T-helper 1 cell (primary cell): Measurements from ENCODE around the gene NGFR.
"Not testable (repeated sequence)": the region's sequence is repeated elsewhere in the genome, so short reads cannot be mapped to it uniquely, and the experiment has no call there.

Experiments
- DNase-seq, 5 donors: peaks; one replicate each; pipeline ENCODE4 v3.0.0-alpha.2; 2012 to 2020

Gene NGFR

GRCh38 chr17:49496867-49497147 lies 1.7 kb downstream of the NGFR start:
- no peak for DNase-seq

GRCh38 chr17:49497148-49498028 lies 2.3 kb downstream of the NGFR start:
- no peak for DNase-seq

- DNase-seq: no peak
Measured at GRCh38 chr17:49498029-49498615, 3.0 kb downstream of the NGFR start.

GRCh38 chr17:49501496-49501895 lies 6.4 kb downstream of the NGFR start:
- no peak for DNase-seq

- no peak for DNase-seq
Measured at GRCh38 chr17:49502254-49502653, 7.2 kb downstream of the NGFR start.

GRCh38 chr17:49502680-49503079 lies 7.6 kb downstream of the NGFR start:
- DNase-seq: not testable (repeated sequence)

- DNase-seq: no peak
Measured at GRCh38 chr17:49504369-49504768, 9.3 kb downstream of the NGFR start.

GRCh38 chr17:49505854-49506253 lies 10.8 kb downstream of the NGFR start:
- no peak for DNase-seq

- no peak for DNase-seq
Measured at GRCh38 chr17:49506282-49506681, 11.2 kb downstream of the NGFR start.

GRCh38 chr17:49508061-49508865 lies 13.2 kb downstream of the NGFR start:
- no peak for DNase-seq

- no peak for DNase-seq
Measured at GRCh38 chr17:49508866-49509587, 13.9 kb downstream of the NGFR start.

GRCh38 chr17:49509588-49509917 lies 14.5 kb downstream of the NGFR start:
- no peak for DNase-seq

GRCh38 chr17:49510059-49510719 lies 15.1 kb downstream of the NGFR start:
- no peak for DNase-seq

GRCh38 chr17:49510720-49511110 lies 15.6 kb downstream of the NGFR start:
- DNase-seq: no peak

- DNase-seq: no peak
Measured at GRCh38 chr17:49511810-49512209, 16.7 kb downstream of the NGFR start.

GRCh38 chr17:49512296-49513043 lies 17.4 kb downstream of the NGFR start:
- DNase-seq: no peak

- no peak for DNase-seq
Measured at GRCh38 chr17:49513044-49513395, 17.9 kb downstream of the NGFR start.

GRCh38 chr17:49513641-49514040 lies 18.5 kb downstream of the NGFR start:
- DNase-seq: no peak

- DNase-seq: no peak
Measured at GRCh38 chr17:49514071-49514721, 19.1 kb downstream of the NGFR start.

- DNase-seq: no peak
Measured at GRCh38 chr17:49515196-49515770, 20.2 kb downstream of the NGFR start.

- no peak for DNase-seq
Measured at GRCh38 chr17:49516180-49516579, 21.1 kb downstream of the NGFR start.
